ENCODE results near the gene VPS26C.
"Not testable (repeated sequence)": the region's sequence is repeated elsewhere in the genome, so short reads cannot be mapped to it uniquely, and the experiment has no call there.

Gene VPS26C

GRCh38 chr21:37230632-37231248, 36.4 kb downstream of the VPS26C start:
- DNase-seq (ENCODE audit: low read depth): no peak
- no peak overlapping the region for H3K4me3 ChIP-seq (ENCODE audit: low read depth, low read length)
- no peak for TF ChIP-seq CTCF (conservative IDR thresholded peaks at IDR 0.05; ENCODE audit: low read depth, low read length)

DNA sequence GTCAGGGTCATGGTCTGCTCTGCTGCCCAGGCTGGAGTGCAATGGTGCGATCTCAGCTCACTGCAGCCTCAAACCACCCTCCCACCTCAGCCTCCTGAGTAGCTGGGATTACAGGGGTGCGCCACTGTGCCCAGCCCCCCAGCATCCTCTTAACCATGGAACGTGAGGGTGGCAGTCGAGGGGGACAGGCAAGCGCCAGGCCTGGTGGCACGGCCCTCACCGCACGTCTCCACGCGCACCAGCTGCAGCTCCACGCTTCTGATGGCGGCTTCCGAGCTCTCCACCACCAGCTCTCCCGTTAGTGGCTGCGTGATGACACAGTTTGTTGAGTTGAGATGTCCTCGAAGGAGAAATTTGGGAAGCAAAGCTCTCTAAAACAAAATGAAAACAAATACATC, 39.1 kb downstream of the VPS26C start:
- no peak for TF ChIP-seq CTCF (conservative IDR thresholded peaks at IDR 0.05; ENCODE audit: low read depth, low read length)
- no peak for DNase-seq (ENCODE audit: low read depth)
- H3K4me3 ChIP-seq (ENCODE audit: low read depth, low read length): no peak overlapping the region

DNA sequence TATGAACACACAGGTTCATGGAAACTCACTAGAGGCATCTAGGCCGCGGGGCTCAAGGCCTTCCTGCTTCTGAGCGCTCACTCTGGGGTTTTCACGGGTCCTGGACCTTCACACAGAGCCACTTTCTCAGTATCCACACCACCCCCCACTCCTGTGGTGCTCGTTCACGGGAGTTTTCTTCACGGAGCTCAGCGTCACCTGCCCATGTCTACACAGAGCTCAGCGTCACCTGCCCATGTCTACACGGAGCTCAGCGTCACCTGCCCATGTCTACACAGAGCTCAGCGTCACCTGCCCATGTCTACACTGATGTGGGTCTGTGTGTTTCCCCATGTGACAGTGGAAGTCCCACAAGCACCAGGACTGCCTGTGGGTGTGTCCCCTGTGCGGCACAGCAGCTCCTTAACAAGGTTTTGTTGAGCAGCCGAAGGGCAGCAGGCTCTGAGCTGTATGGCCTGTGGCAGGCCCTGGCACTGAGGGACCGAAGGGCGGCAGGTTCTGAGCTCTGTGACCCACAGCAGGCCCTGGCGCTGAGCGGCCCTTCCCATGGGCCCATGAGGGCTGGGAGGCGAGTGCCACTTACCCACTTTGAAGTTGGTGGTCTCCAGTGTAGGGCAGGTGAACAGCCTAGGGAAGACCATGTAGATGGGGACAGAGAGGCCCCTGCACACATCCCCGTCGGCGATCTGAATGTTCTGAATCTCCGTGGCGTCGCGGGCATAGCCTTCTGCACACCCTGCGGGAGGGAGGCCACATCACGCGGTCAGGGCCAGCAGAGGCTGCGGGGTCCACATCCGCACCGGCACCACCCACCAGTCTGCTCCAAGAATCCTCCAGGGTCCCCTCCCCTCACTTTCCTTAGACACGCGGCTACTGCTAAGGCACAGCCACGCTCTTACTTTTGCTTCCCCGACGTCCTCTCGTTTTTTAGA, 39.8 kb downstream of the VPS26C start:
- TF ChIP-seq CTCF (conservative IDR thresholded peaks at IDR 0.05; ENCODE audit: low read depth, low read length): no peak
- H3K4me3 ChIP-seq (ENCODE audit: low read depth, low read length): no peak overlapping the region
- DNase-seq (ENCODE audit: low read depth): no peak

DNA sequence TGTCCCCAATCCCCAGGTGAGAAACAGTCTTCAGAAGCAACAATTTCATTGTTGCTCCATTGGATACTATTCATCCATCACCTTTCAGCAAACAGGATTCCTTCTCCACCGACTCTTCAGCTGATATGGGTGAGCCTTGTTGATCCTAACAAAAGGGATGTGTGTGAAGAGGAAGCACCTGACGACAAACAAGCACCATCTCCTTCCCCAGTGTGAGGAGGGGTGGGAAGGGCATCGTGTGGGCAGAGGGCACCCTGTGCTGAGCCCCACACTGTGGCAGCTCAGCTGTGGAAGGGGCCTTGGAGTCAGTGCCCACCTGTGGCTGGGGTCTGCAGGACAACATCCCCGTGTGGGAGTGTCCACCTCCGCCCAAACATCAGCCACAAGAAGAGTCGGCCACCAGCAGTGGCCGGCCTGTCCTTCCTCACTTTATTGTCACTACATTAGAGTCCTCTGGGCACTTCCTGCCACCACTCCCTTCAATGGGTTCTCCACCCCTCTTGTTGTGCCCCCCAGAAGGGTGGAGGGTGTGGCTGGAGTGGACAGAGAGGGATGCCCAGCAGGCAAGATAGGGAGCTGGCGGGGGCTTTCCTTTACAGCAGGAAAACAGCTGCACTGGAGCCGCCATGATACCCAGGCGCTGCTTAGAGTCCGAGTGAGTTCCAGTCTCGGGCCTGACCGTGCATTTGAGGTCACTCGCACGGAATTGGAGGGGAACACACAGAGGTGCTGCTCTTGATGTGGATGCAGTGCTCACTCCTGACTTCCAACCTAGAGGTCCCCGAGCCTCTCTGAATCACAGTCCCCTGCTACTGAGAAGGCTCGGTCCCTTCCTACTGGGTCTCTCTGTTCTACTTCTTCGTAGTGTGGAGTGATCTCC, 40.9 kb downstream of the VPS26C start:
- no peak for TF ChIP-seq CTCF (conservative IDR thresholded peaks at IDR 0.05; ENCODE audit: low read depth, low read length)
- no peak for DNase-seq (ENCODE audit: low read depth)
- no peak overlapping the region for H3K4me3 ChIP-seq (ENCODE audit: low read depth, low read length)

- no peak for DNase-seq (ENCODE audit: low read depth)
- H3K4me3 ChIP-seq (ENCODE audit: low read depth, low read length): no peak overlapping the region
- TF ChIP-seq CTCF (conservative IDR thresholded peaks at IDR 0.05; ENCODE audit: low read depth, low read length): no peak
Observed at GRCh38 chr21:37224861-37225839, 42.0 kb downstream of the VPS26C start.

GRCh38 chr21:37223804-37224345, 43.3 kb downstream of the VPS26C start:
- DNase-seq (ENCODE audit: low read depth): no peak
- no peak overlapping the region for H3K4me3 ChIP-seq (ENCODE audit: low read depth, low read length)
- no peak for TF ChIP-seq CTCF (conservative IDR thresholded peaks at IDR 0.05; ENCODE audit: low read depth, low read length)

DNA sequence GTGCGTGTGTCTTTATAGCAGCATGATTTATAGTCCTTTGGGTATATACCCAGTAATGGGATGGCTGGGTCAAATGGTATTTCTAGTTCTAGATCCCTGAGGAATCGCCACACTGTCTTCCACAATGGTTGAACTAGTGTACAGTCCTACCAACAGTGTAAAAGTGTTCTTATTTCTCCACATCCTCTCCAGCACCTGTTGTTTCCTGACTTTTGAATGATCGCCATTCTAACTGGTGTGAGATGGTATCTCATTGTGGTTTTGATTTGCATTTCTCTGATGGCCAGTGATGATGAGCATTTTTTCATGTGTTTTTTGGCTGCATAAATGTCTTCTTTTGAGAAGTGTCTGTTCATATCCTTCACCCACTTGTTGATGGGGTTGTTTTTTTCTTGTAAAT, 44.9 kb downstream of the VPS26C start:
- not testable (repeated sequence) for H3K4me3 ChIP-seq (ENCODE audit: low read depth, low read length); DNase-seq (ENCODE audit: low read depth)
